SIG-M5 treated with dmso at 0.1 percent for 504 hours (cell line): ENCODE measurements around the gene NMU.
"Not testable (repeated sequence)": the region's sequence is repeated elsewhere in the genome, so short reads cannot be mapped to it uniquely, and the experiment has no call there.

Source experiments
- DNase-seq: peaks from one replicate; lab custom pipeline; 2025; ENCODE audit not compliant: unreplicated experiment; lab: John Stamatoyannopoulos, UW

NMU gene

DNA sequence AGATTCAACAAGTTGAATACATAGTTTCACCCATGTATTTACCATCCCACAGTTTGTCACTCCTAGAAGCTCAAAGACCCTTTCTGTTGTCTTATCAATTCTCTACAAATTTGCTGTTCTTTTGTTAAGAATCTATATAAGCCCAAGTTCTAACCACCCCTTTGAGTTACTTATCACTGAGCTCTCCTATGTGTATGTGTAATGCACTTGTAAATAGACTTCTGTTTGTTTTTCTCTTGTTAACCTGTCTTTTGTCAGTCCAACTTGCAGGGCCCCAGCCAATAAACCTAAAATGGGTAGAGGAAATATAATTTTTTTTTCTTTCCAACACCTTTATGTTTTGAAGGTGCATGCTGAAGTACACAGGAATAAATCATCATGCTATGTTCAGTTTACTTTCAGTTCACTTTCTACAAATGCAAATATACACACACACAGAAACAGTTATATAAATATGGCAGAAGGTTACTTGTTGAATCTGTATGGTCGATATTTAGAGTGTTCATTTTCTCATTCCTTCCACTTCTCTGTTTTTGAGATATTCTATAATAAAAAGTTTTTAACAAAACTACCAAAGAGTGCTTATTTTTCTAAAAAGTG lies 67.1 kb downstream of the NMU start:
- DNase-seq: no peak

DNA sequence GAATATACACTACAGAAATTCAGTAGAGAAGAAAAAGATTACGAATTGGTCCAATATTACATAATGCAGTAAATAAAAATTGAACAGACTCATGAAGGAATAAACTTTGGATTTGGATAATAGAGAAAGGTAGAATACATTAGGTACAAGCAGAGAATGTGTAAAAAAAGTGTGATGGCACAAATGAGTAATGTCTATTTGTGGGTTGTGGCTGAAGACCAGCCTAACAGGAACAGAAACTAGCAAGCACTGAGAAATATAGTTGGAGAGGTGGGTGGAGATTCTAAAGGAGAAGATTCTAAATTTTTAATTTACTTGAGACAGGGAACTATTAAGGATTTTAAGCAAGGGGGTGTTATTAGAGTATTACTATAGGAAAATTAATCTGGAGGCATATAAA lies 74.2 kb downstream of the NMU start:
- peak; percentile 75 for DNase-seq

- DNase-seq: no peak
Measured at GRCh38 chr4:55560096-55560495, 76.0 kb downstream of the NMU start.

GRCh38 chr4:55554453-55555030 lies 81.6 kb downstream of the NMU start:
- peak; percentile 23 for DNase-seq

DNA sequence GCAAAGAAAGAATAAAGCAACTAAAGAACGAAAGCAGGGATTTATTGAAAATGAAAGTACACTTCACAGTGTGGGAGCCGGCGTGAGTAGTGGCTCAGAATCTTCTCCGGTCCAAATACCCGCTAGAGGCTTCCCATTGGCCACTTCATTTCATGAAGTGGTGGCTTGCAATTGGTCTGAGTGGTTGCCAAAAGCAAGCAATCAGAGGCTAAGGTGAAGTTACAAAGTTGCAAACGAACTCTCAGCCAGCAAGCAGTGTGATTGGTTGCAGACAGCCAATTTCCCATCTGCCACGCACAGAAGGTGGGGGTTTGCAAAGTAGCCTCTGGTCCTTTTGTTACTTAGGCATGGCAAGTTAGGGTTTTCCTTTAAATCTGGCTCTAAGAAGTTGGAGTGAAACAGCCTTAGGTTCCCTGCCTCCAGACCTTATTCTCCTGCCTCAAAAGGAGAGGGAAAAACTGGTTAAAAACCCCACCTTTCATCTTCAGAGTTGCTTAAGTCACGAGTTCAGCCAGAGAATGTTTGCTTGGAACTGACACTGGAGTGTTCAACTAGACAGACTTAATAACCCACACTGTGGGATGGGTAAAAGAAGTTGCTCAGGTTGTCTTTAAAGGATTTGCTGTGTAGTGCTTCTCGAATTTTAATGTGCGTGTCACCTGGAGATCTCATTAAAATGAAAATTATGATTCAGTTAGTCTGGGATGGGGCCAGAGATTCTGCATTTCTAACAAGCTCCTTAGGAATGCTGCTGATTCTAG lies 82.5 kb downstream of the NMU start:
- DNase-seq: peak; percentile 9

- DNase-seq: not testable (repeated sequence)
Measured at GRCh38 chr4:55551964-55552363, 84.1 kb downstream of the NMU start.

DNA sequence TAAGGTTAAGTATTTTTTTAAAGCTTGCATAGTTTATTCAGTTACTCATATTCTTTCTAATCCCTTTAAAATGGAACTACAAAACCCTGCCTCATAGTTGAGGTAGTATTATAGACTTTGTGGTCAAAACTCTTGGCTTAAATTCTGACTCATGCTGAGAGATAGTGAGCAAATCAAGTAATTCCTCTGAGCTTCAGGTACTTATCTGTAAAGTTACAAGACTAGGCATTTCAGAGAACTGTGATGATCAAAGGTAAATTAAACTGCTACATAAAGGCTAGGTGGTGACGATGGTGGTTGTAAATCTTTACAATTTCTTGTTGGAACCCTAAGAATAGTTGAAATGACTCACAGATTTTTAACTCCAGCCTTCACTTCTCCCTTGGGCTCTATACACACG lies 86.2 kb downstream of the NMU start:
- DNase-seq: no peak

DNA sequence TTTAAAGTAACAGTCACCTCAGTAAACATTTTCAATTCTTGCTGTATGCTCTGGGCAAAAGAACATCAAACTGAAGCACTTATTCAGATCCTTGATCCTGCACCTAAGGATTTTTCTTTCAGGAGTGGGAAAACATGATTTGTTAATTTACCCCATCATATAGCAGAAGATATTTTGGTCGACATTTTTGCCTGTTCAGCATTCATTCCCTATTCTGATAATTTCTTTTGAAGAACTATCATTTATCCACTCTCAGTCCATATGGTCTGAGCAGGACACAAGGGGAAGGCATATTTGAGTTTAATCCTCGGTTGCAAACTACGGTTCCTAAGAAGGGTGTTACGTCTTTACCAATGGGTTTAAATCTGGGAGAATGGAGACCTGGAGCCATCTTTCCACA lies 88.2 kb downstream of the NMU start:
- no peak for DNase-seq

- DNase-seq: no peak
Measured at GRCh38 chr4:55547466-55547770, 88.7 kb downstream of the NMU start.

DNA sequence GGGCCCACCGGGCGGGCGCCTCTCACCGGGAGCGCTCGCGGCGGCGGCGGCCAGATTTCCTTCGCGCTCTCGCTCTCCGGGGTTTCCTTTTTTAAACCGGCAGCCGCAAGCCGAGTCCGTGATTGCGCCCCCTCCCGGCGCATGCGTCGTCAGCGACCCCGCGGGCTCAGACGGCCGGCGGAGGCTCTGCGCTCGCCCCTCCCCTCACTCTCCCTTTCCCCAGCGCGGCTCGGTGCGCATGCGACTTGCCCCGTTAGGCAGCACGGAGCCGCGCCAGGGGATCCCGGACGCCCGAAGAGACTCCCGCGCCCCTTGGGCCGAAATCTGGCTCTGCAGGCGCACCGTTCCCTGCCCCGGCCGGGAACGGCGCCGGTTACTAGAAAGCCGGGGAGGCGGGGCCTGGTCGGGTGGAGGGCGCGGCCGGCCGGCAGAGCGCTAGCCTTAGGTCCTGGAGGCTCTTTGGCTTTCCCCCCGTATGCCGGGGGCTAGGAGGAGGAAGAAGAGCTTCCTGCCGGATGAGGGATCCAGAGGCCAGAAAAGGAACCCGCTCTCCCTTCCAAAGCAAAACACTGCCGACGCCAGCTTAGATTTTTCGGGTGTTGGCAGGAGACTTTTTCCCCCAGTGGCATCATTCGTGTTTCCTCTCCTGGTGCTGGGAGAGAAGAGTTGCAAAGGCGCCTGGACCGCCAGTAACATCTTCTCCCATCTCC lies 89.2 kb downstream of the NMU start, which contains the start of gene CLOCK:
TSS of gene CLOCK (minus strand) at position 154 of the 710 bp plus-strand sequence. CDS start 64,124 bp downstream, outside the sequence.
- peak; percentile 69 for DNase-seq

GRCh38 chr4:55546506-55546755 lies 89.7 kb downstream of the NMU start:
- DNase-seq: no peak

- DNase-seq: peak; percentile 56
Measured at GRCh38 chr4:55545641-55546505, 90.2 kb downstream of the NMU start.
